Liver (tissue), 9 donors: Measurements from ENCODE around the gene CDK5R2. TPM values are rescaled to one million over a fixed set of nuclear protein-coding genes. Genes with fewer than 3 reads are reported as not detected.

Experiments
- DNase-seq: peaks from one replicate; pipeline ENCODE4 v3.0.0-alpha.2; 2017; ENCODE audit warnings: low spot score
- H3K27ac ChIP-seq, 2 donors: one replicate each; pipeline ENCODE4 v1.7.0; 2013; ENCODE audit warnings: inconsistent platforms in 2 of 2, low read length in 2 of 2, control low read depth in 1 of 2, low read depth in 1 of 2, mild to moderate bottlenecking in 1 of 2
- H3K27me3 ChIP-seq, 4 donors: one replicate each; pipeline versions ENCODE4 v1.6.1 to v1.7.0; 2013; ENCODE audit warnings: low read length in 3 of 4, inconsistent platforms in 1 of 4, mild to moderate bottlenecking in 1 of 4, moderate library complexity in 1 of 4; ENCODE audit not compliant: control insufficient read depth in 4 of 4, insufficient read depth in 4 of 4
- H3K36me3 ChIP-seq, 4 donors: one replicate each; pipeline versions ENCODE4 v1.6.1 to v1.7.0; 2013; ENCODE audit warnings: low read length in 3 of 4, mild to moderate bottlenecking in 3 of 4, low read depth in 1 of 4, moderate library complexity in 1 of 4; ENCODE audit not compliant: control insufficient read depth in 4 of 4, insufficient read depth in 3 of 4
- H3K4me1 ChIP-seq, 4 donors: one replicate each; pipeline versions ENCODE4 v1.6.1 to v1.7.0; 2013; ENCODE audit warnings: low read length in 3 of 4, mild to moderate bottlenecking in 3 of 4, moderate library complexity in 1 of 4; ENCODE audit not compliant: control insufficient read depth in 4 of 4, insufficient read depth in 4 of 4
- H3K4me3 ChIP-seq, 3 donors: one replicate each; pipeline versions ENCODE4 v1.6.1 to v1.7.0; 2013; ENCODE audit warnings: low read length in 3 of 3, control low read depth in 1 of 3, low read depth in 1 of 3, mild to moderate bottlenecking in 1 of 3
- H3K9ac ChIP-seq, 2 donors: one replicate each; pipeline ENCODE4 v1.7.0; 2013; ENCODE audit warnings: low read length in 2 of 2, mild to moderate bottlenecking in 2 of 2, moderate library complexity in 2 of 2, control low read depth in 1 of 2, low read depth in 1 of 2
- H3K9me3 ChIP-seq, 4 donors: one replicate each; pipeline versions ENCODE4 v1.6.1 to v1.7.0; 2013; ENCODE audit warnings: low read length in 3 of 4; ENCODE audit not compliant: control insufficient read depth in 4 of 4
- GABPA ChIP-seq, 2 donors: IDR thresholded peaks in 1 of 2; conservative IDR thresholded peaks in 1 of 2; 2 replicates each; pipeline ENCODE4 v1.6.1; 2016; ENCODE audit warnings: antibody characterized with exemption in 2 of 2, mild to moderate bottlenecking in 1 of 2, moderate library complexity in 1 of 2
- HNF4G ChIP-seq: IDR thresholded peaks from 2 replicates; pipeline ENCODE4 v1.6.1; 2016; ENCODE audit warnings: antibody characterized with exemption
- JUND ChIP-seq, 2 donors: IDR thresholded peaks; 2 replicates each; pipeline ENCODE4 v1.6.1; 2016; ENCODE audit warnings: antibody characterized with exemption in 2 of 2
- RAD21 ChIP-seq, 2 donors: IDR thresholded peaks; 2 replicates each; pipeline ENCODE4 v1.6.1; 2016; ENCODE audit warnings: antibody characterized with exemption in 2 of 2, mild to moderate bottlenecking in 2 of 2
- RXRA ChIP-seq, 2 donors: IDR thresholded peaks; 2 replicates each; pipeline ENCODE4 v1.6.1; 2017 to 2018; ENCODE audit warnings: antibody characterized with exemption in 2 of 2, mild to moderate bottlenecking in 1 of 2
- SP1 ChIP-seq: IDR thresholded peaks from 2 replicates; pipeline ENCODE4 v1.6.1; 2018; ENCODE audit warnings: antibody characterized with exemption, mild to moderate bottlenecking
- TAF1 ChIP-seq: conservative IDR thresholded peaks from 2 replicates; pipeline ENCODE4 v1.6.1; 2016; ENCODE audit warnings: antibody characterized with exemption, mild to moderate bottlenecking
- WGBS: extraction: QIAGEN DNeasy Blood & Tissue Kit; methylation state at CpG from one replicate; pipeline ENCODE4 v1.1.7; 2013; 5-methylcytosine and 5-hydroxymethylcytosine counted together
- polyA plus RNA-seq, 2 donors: library from polyadenylated mRNA; stranded (reverse) in 1 of 2; unstranded in 1 of 2; fragments of 200-250 nt in 1 of 2; fragments of >200 nt in 1 of 2; fragmentation: Nextera tagmentation in 1 of 2; extraction: Ambion mirVana in 1 of 2; gene quantifications; one replicate each; pipeline versions ENCODE4 v1.2.1 to v1.2.3, GENCODE V29; 2013 to 2015
- total RNA-seq, 2 donors: library from RNA; depleted of rRNA; stranded (reverse); fragments of >200 nt; gene quantifications; one replicate each; pipeline ENCODE4 v1.2.3, GENCODE V29; 2014
- TF ChIP-seq, protein P1 (sequence below): IDR thresholded peaks from 2 replicates; pipeline ENCODE4 v1.6.1; 2016; ENCODE audit warnings: antibody characterized with exemption, mild to moderate bottlenecking
- TF ChIP-seq, protein P2 (sequence below): fragments of 150-350 bp; IDR thresholded peaks from 2 replicates; pipeline ENCODE4 v1.5.1; 2017; ENCODE audit warnings: improper control_type of control experiment, low read depth, low read length; ENCODE audit not compliant: missing input control
- TF ChIP-seq, protein P3 (sequence below): IDR thresholded peaks from 2 replicates; pipeline ENCODE4 v1.6.1; 2016; ENCODE audit warnings: antibody characterized with exemption
- TF ChIP-seq, protein P4 (sequence below): IDR thresholded peaks from 2 replicates; pipeline ENCODE4 v1.6.1; 2016; ENCODE audit warnings: antibody characterized with exemption
- donor health status: healthy.
- donor health status: healthy.
- donor health status: healthy.
- donor health status: healthy.
- donor health status: healthy.

Gene CDK5R2
- total and polyA plus RNA-seq, 4 donors = not detected

DNA sequence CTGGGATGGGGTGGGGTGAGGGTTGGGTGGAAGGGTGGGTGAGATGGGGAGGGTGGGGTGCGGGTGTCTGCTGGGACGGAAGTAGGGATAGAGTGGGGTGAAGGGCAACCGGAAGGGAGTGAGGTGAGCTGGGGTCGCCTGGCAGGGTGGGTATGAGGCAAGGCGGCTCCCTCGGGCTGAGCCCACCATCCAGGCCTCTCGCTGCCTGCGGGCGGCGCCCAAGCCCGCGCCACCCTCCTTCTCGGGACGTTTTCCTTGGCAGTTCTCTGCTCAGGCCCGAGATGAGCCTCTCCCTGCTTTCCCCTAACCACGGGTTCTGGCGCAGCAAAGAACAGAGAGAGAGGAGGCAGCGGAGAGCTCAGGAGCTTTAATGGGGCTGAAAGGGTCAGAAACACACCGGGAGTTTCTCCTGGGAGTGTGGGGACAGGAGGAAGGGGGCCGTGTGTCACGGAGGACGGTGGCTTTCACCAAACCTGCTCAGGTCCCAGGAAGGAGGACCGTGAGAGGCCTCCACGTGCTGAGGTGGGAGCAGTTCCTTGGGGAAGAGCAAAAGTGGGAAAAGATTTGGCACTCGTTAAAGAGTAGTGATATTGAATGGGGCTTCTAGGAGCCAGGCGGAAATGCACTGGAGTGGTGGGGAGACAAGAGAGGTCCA lies 21.4 kb downstream of the CDK5R2 start:
- Histone ChIP-seq H3K4me3 (no peak overlapping the region), H3K36me3 (no peaks in the 10 kb centered on the region), H3K9ac (no peak overlapping the region), H3K4me1 (peaks cover 5 to 30% (median 16%) of the 10 kb centered on the region in 4 donors), H3K27me3 (peaks cover 7 to 18% (median 12%) of the 10 kb centered on the region in 4 donors), H3K9me3 (no peaks in the 10 kb centered on the region), H3K27ac (no peak overlapping the region)
- WGBS = 5% methylated on average over 26 of the region's 26 CpGs
- TF ChIP-seq TAF1 (no peak), SP1 (no peak), RAD21 (IDR thresholded peaks at IDR 0.05) (no peak), JUND (IDR thresholded peaks at IDR 0.05) (no peak), GABPA (IDR thresholded peaks at IDR 0.05 in 1 of 2, conservative IDR thresholded peaks at IDR 0.05 in 1 of 2) (no peak), HNF4G (no peak)
- TF ChIP-seq, protein P1, sequence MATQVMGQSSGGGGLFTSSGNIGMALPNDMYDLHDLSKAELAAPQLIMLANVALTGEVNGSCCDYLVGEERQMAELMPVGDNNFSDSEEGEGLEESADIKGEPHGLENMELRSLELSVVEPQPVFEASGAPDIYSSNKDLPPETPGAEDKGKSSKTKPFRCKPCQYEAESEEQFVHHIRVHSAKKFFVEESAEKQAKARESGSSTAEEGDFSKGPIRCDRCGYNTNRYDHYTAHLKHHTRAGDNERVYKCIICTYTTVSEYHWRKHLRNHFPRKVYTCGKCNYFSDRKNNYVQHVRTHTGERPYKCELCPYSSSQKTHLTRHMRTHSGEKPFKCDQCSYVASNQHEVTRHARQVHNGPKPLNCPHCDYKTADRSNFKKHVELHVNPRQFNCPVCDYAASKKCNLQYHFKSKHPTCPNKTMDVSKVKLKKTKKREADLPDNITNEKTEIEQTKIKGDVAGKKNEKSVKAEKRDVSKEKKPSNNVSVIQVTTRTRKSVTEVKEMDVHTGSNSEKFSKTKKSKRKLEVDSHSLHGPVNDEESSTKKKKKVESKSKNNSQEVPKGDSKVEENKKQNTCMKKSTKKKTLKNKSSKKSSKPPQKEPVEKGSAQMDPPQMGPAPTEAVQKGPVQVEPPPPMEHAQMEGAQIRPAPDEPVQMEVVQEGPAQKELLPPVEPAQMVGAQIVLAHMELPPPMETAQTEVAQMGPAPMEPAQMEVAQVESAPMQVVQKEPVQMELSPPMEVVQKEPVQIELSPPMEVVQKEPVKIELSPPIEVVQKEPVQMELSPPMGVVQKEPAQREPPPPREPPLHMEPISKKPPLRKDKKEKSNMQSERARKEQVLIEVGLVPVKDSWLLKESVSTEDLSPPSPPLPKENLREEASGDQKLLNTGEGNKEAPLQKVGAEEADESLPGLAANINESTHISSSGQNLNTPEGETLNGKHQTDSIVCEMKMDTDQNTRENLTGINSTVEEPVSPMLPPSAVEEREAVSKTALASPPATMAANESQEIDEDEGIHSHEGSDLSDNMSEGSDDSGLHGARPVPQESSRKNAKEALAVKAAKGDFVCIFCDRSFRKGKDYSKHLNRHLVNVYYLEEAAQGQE = no peak
- TF ChIP-seq, protein P2, sequence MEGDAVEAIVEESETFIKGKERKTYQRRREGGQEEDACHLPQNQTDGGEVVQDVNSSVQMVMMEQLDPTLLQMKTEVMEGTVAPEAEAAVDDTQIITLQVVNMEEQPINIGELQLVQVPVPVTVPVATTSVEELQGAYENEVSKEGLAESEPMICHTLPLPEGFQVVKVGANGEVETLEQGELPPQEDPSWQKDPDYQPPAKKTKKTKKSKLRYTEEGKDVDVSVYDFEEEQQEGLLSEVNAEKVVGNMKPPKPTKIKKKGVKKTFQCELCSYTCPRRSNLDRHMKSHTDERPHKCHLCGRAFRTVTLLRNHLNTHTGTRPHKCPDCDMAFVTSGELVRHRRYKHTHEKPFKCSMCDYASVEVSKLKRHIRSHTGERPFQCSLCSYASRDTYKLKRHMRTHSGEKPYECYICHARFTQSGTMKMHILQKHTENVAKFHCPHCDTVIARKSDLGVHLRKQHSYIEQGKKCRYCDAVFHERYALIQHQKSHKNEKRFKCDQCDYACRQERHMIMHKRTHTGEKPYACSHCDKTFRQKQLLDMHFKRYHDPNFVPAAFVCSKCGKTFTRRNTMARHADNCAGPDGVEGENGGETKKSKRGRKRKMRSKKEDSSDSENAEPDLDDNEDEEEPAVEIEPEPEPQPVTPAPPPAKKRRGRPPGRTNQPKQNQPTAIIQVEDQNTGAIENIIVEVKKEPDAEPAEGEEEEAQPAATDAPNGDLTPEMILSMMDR = no peak
- TF ChIP-seq, protein P3, sequence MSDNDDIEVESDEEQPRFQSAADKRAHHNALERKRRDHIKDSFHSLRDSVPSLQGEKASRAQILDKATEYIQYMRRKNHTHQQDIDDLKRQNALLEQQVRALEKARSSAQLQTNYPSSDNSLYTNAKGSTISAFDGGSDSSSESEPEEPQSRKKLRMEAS = no peak
- TF ChIP-seq, protein P4, sequence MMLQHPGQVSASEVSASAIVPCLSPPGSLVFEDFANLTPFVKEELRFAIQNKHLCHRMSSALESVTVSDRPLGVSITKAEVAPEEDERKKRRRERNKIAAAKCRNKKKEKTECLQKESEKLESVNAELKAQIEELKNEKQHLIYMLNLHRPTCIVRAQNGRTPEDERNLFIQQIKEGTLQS = no peak
- DNase-seq = no peak

DNA sequence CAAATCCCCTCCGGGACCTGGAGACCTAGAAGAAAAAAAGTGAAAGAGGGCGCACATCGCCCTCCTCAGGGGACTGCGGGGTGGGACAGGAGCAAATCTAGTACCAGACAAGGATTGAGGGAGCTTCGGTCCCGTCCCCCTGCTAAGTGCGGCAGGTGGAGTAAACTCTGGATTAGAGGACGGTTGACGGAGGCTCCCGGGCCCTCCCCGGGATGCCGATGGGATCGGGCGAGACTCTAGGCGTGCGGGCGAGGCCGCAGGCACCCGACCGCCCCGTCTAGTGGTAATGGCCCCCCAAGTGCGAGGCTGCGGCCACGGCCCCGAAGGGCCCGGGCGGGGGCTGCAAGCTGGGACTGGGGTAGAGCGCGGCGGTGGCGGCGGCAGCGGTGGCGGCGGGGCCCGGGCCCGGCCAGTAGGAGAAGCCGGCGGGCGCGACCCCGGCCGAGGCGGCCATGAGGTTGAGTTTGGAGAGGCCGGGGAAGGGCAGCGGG lies 22.0 kb downstream of the CDK5R2 start:
- Histone ChIP-seq H3K36me3 (no peaks in the 10 kb centered on the region), H3K9ac (no peak overlapping the region), H3K27me3 (peaks cover 7 to 20% (median 14%) of the 10 kb centered on the region in 4 donors), H3K4me1 (peaks cover 5 to 30% (median 16%) of the 10 kb centered on the region in 4 donors), H3K27ac (no peak overlapping the region), H3K9me3 (no peaks in the 10 kb centered on the region), H3K4me3 (peak overlapping the region in 1 of 3 donors; percentile 32)
- DNase-seq = no peak
- TF ChIP-seq SP1 (no peak), RXRA (IDR thresholded peaks at IDR 0.05) (no peak)
- 4% methylated on average over 46 of the region's 46 CpGs for WGBS
